HG03460 (cell line): ENCODE measurements around the gene LOC101059915.

Experiments
- ATAC-seq: cut with Tn5 transposase; IDR thresholded peaks from one replicate; pipeline ENCODE4 v1.9.1; 2021; ENCODE audit not compliant: unreplicated experiment

LOC101059915 gene

DNA sequence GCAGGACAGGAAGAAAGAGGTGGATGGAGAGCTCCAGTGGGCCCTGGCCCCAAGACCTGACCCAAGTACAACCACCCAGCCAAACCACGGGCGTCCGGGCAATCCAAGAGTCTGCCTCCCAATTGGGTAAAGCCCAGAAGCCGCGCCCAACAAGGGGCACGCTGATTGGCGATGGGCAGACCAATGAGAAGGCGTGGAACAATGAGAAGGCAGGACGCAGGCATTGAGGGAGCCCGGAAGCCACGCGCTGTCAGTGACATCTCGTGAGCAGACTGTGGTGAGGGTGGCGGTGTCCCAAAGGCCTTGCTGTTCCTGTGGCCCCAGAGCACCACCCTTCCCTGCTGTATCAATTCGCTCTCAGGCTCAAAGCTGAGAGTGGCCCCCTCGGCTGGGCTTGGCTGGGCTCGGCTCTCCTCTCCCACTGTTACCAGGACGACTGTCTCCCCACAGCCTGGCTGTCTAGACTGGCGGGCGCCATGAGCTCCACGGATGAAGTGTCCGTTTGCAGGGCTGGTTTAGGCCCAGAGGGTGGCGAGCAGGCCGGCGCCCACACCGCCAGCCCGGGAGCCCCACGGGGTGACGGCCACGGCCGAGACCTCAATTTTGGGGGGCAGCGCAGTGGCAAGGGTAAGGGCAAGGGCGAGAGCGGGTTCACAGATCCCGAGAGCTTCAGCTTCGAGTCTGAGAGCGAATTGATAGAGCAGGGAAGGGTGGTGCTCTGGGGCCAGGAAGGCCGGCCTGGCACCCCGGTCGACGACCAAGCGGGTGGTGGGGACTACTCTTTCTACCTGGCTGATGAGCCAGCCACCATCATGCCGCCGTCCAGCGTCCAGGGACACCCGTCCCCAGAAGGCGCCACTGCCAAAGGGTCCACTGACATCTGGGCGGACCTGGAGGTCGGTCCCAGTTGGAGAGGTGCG lies at the start of gene LOC101059915:
Gene LOC101059915, plus strand, starts transcription at position 219 of the 920 bp plus-strand sequence.
- ATAC-seq, result no peak

DNA sequence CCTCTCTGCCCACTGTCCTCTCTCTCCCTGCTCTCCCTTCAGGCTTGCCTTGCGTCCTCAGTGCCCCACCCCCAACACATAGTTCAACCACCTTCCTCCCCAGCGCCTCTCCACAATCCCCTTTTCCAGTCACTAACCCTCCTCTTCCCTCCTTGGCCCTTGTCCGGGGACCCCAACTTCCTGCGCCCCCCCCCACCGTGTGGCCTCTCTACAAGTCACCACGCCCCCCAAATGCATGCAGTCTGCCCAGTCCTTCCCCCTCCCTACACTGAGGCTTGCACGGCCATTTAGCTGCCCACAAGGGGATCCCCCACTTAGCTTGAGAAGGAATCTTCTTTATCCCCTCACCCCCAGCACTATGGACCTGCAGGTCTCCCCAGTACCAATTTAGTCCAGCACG lies 49.6 kb upstream of the LOC101059915 start:
- ATAC-seq, result no peak

DNA sequence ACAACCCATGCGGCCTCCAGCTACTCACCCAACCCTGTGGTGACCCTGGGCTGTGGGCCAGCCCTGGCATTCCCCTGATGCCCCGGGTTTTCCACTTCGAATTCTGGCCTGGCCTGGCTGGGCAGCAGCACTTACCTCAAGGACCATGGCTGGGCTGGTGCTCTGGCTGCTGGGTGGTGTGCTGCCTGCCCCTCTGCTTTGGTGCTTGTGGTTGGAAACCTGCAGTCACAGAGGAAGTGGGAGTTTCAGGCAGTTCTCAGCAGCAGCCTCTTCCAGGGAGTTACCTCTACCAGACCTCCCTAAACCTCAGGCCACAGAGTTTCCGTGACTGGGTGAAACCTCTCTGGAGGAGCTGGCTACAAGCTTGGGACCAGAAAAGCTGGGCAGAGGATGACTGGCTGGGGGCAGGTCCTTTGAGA lies 49.0 kb upstream of the LOC101059915 start, which contains the start of gene CXCR3:
Gene CXCR3, minus strand, starts transcription at position 209 of the 419 bp plus-strand sequence. Its CDS starts 62 bp downstream, at position 147.
- ATAC-seq, result peak; percentile 61

GRCh38 chrX:71618787-71619186 lies 48.6 kb upstream of the LOC101059915 start:
- ATAC-seq, result no peak

GRCh38 chrX:71619193-71619592 lies 48.2 kb upstream of the LOC101059915 start:
- no peak for ATAC-seq

DNA sequence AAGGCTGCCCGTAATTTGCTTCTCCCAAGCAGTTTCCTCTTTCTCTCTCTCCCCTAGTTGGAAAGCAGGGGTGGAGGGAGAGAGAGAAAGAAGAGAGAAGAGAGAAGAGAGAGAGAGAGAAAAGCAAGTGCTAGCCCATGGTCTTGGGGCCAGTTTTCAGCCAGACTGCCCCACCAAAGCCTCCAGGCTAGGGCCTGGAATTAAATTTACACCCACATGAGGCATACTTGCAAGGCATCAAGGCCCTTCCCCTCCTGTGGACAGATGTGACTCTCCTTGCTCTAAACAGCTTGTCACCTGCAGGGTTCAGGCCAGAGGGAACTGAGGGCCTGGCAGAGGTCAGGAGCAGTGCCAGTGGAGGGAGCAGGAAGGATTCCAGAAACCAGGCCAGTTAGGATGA lies 47.4 kb upstream of the LOC101059915 start:
- no peak for ATAC-seq

DNA sequence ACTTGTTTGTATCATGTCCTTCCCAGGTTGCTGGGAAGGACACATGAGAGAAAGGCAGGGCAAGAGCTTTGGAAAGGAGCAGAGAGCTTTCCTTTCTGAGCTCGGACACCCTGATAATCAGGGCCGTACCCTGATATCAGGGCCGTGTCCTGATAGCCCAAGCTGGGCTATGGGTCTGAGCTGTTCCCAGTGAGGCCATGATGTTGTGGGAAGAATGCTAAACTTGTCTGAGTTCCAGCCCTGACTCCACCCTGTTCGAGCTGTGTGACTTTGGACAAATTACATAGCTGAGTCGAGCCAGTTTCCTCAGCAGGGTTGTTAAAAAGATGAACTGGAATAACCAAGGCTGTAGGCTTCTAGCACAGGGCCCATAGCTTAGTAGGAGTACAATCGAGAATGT lies 45.7 kb upstream of the LOC101059915 start:
- no peak for ATAC-seq

GRCh38 chrX:71622032-71622575 lies 45.2 kb upstream of the LOC101059915 start:
- ATAC-seq, result no peak

GRCh38 chrX:71622576-71623450 lies 44.5 kb upstream of the LOC101059915 start:
- ATAC-seq, result peak; percentile 42

DNA sequence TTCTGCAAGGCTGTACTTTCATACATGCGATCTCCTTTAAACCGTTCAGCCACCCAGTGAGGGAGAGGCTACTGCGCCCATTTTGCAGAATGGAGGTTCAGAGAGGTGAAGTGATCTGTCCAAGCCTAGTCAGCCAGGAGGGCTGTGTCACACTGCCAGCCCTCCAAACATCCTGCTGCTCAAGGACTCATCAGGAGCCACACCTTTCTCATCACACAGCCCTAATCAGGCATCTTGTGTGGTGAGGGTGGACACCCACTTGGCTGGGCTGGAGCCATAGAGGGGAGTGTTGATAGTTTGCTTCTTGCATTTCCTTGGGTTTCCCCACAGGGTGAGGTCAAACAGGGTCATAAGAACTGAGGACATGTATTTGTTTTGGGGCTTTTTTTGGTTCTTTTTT lies 43.6 kb upstream of the LOC101059915 start:
- ATAC-seq, result no peak

DNA sequence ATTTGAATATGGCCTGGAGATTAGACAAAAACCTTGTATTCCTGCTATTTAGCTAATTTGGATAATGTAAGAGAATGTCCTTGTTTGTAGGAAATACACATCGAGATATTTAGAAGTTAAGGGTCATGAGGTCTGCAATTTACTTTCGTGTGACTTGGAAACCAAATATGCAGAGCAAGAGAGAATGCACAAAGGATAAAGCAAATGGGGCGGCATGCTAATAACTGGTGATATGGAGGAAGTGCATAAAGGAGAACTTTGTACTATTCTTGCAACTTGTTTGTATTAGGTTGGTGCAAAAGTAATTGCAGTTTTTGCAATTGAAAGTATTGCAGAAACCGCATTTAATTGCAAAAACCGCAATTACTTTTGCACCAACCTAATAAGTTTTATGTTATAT lies 41.9 kb upstream of the LOC101059915 start:
- no peak for ATAC-seq

- no peak for ATAC-seq
Observed at GRCh38 chrX:71626576-71626975, 40.8 kb upstream of the LOC101059915 start.

GRCh38 chrX:71627588-71628404 lies 39.5 kb upstream of the LOC101059915 start:
- no peak for ATAC-seq

DNA sequence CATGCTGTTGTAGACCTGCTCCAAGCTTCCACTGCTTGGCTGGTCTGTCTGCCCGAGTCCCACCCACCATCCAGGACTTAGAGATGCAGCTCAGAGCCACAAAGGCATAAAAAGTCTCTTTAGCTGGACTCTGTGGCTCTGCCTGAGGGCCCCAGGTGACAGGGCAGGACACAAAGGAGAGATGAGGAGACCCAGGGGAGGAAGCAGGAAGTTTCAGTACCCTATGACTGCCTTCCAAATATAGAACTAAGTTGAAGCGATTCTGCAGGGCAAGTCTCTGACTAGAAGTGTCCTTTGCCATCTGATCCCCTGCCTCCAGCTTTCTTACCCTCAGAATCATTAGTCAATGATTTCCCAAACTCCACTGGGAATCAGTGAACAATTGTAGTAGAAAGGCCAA lies 37.9 kb upstream of the LOC101059915 start:
- peak; percentile 64 for ATAC-seq

DNA sequence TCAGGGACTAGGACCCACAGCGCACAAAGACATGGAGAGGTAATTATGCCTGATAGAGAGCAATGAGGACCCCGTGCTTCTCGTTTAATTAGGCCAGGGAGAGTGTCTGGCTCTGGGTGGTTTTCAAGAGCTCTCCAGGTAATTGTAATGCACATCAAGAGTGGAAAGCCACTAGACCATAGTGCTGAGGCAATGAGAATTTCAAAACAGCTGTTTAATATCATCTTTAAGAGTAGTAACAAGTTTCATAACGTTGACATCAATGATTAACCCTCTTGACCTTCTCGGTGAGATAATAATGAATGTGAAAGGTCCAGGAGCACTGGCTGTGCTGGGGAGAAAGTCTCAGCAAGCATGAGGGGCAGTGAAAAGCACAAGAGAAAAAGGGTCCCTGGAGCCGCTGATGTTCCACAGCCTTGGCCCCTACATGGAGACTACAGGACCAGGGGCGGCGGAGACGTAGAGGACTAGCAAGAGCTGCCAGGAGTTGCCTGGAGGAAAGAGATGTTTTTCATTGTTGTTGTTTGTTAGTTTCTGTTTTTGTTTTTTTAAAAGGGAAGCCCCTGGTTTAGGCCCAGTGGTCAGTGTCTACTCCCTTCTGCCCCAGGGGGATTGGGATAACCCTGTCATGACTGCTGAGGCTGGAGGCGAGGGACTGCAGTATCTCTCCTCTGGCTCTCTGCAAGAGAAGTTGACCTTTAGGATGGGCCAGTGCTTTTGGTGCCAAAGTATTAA lies 34.3 kb upstream of the LOC101059915 start:
- peak; percentile 45 for ATAC-seq

DNA sequence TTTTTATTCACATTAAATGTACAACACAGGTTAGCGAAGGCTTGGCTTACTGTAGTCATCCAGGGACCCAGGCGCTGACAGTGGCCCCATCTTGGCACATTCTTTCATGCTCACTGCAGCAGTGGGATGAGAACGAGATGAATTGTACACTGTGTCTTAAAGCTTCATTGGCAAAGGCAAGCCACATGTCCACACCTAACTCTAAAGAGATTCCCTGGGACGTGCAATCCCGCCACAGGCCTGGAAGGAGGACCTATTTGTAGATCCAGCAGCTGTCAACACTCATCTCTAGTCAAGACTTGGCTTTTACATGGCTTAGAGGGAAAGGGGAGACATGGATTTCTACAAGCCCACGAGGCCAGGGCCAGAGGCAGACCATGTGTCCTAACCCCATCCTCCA lies 33.0 kb upstream of the LOC101059915 start:
- no peak for ATAC-seq

DNA sequence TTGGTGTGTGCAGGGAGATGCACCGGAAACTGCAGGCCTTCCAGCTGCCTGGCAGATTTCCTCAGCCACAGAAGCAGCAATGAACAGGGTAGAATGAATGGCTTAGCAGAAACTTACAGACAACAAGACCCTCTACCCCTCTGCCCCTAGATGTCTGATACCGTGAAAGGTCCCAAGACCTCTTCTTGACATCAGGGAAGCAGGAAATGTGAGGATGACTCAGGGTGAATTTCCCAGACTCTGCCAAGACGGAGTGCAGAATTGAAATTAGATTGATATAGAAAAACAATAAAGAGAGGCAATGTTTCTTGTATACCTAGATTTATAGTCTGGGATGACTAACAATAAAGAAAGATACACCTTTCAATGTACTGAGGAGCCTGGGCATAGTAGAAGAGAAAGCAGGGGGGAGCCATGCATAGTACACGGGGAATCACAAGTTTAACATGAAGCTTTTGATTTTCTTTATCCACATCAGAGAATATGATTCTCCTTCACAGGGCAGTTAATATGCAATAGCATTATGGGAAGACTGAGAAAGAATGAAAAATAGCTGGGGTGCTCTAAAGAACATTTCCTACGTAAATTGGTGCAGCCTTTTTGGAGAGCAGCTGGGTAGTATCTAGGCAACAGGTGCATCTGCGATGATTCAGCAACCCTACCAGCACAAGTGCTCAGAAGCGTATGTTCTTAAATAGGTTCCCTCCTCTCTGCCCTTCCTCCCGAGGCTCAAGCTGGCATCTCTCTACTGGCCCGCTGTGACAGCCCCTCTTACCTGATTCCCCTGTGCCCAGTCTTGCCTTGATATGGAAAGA lies 30.7 kb upstream of the LOC101059915 start:
- ATAC-seq, result peak; percentile 43

DNA sequence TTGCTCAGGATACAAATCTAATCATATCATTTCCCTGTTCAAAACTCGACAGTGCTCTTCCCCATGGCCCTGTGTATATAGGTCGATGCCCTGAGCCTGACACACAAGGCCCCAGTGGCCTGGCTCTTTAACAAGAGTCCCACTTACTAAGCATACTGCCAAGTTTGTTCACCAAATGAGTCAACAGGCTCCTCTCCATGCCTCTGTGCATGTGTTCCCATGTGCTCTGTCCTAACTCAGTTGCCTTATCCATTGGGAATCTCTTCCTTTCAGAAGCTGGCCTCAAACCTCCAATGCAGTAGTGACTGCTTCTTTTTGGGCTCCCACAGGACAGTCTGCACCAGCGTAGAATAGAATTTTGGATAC lies 30.1 kb upstream of the LOC101059915 start:
- ATAC-seq, result peak; percentile 31

GRCh38 chrX:71637848-71638247 lies 29.5 kb upstream of the LOC101059915 start:
- ATAC-seq, result no peak
